ENCODE measurements around the gene RAD51D.

Gene RAD51D

DNA sequence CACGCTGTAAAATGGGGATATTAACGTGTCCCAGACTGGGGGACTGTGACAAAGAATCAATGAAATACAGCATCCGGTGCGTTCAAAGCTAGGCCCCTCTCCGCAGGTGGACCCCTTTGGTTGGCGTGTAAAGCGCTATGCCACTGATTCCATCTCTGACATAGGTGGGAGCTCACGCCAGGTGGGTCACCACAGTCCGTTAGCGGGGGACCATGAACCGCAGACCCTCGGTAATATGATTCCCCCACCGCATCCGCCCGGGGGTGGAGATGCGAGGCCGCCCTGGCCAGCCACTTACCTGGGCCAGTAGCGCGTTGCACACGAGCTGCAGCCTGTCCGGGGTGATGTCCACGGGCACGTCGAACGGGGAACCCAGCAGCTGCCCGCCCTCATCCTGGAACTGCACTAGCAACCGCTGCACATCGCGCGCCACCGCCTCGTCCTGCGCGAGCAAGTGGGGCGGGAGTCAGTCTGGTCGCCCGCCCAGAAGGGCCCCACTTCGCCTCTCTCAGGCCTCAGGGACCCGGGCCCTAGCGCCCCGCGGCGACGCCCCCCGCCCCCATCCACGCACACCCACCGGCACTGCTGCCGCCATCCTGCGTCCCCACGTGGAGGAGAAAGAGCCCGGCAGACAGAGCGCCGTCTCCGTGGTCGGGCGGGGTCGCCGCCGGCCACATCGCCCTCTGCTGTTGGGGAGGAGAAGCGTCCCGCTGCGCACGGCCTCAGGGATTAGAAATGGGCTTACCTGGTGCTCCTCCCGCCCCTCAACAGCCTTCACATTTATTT lies 22.2 kb upstream of the RAD51D start, which contains the start of gene NLE1 (continued):
- TF ChIP-seq ZNF433 (tag by site-specific recombination; IDR thresholded peaks at IDR 0.05; ENCODE audit: low read depth) (no peak), SCRT2 (tag by site-specific recombination; IDR thresholded peaks at IDR 0.05) (0 out of 2 replicates have a peak, but pooled peaks have one; percentile 15), ZBTB7A (tag by site-specific recombination; IDR thresholded peaks at IDR 0.05; ENCODE audit: low read depth) (peak; percentile 91), ZNF48 (tag by site-specific recombination; IDR thresholded peaks at IDR 0.05) (no peak), MZF1 (tag by site-specific recombination; IDR thresholded peaks at IDR 0.05; ENCODE audit: borderline replicate concordance) (no peak; the same call in 1 of the 2 replicates), SP7 (tag by site-specific recombination; IDR thresholded peaks at IDR 0.05) (peak; percentile 82; the same call in 1 of the 2 replicates), ZNF792 (tag by site-specific recombination; IDR thresholded peaks at IDR 0.05) (no peak), ZNF121 (tag by site-specific recombination; IDR thresholded peaks at IDR 0.05) (no peak), ZNF324 (tag by site-specific recombination; IDR thresholded peaks at IDR 0.05) (peak; percentile 91; the same call in 1 of the 2 replicates), ZNF423 (tag by site-specific recombination; IDR thresholded peaks at IDR 0.05) (no peak), ZBTB8A (tag by site-specific recombination; IDR thresholded peaks at IDR 0.05) (peak; percentile 90), BCL11A (tag by site-specific recombination; IDR thresholded peaks at IDR 0.05; ENCODE audit: low read depth) (no peak)
- TF ChIP-seq, protein P1, sequence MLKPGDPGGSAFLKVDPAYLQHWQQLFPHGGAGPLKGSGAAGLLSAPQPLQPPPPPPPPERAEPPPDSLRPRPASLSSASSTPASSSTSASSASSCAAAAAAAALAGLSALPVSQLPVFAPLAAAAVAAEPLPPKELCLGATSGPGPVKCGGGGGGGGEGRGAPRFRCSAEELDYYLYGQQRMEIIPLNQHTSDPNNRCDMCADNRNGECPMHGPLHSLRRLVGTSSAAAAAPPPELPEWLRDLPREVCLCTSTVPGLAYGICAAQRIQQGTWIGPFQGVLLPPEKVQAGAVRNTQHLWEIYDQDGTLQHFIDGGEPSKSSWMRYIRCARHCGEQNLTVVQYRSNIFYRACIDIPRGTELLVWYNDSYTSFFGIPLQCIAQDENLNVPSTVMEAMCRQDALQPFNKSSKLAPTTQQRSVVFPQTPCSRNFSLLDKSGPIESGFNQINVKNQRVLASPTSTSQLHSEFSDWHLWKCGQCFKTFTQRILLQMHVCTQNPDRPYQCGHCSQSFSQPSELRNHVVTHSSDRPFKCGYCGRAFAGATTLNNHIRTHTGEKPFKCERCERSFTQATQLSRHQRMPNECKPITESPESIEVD (tag by site-specific recombination; IDR thresholded peaks at IDR 0.05): no peak
- TF ChIP-seq, protein P2, sequence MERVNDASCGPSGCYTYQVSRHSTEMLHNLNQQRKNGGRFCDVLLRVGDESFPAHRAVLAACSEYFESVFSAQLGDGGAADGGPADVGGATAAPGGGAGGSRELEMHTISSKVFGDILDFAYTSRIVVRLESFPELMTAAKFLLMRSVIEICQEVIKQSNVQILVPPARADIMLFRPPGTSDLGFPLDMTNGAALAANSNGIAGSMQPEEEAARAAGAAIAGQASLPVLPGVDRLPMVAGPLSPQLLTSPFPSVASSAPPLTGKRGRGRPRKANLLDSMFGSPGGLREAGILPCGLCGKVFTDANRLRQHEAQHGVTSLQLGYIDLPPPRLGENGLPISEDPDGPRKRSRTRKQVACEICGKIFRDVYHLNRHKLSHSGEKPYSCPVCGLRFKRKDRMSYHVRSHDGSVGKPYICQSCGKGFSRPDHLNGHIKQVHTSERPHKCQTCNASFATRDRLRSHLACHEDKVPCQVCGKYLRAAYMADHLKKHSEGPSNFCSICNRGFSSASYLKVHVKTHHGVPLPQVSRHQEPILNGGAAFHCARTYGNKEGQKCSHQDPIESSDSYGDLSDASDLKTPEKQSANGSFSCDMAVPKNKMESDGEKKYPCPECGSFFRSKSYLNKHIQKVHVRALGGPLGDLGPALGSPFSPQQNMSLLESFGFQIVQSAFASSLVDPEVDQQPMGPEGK (tag by site-specific recombination; IDR thresholded peaks at IDR 0.05): peak; percentile 96
- TF ChIP-seq, protein P3, sequence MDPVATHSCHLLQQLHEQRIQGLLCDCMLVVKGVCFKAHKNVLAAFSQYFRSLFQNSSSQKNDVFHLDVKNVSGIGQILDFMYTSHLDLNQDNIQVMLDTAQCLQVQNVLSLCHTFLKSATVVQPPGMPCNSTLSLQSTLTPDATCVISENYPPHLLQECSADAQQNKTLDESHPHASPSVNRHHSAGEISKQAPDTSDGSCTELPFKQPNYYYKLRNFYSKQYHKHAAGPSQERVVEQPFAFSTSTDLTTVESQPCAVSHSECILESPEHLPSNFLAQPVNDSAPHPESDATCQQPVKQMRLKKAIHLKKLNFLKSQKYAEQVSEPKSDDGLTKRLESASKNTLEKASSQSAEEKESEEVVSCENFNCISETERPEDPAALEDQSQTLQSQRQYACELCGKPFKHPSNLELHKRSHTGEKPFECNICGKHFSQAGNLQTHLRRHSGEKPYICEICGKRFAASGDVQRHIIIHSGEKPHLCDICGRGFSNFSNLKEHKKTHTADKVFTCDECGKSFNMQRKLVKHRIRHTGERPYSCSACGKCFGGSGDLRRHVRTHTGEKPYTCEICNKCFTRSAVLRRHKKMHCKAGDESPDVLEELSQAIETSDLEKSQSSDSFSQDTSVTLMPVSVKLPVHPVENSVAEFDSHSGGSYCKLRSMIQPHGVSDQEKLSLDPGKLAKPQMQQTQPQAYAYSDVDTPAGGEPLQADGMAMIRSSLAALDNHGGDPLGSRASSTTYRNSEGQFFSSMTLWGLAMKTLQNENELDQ (tag by site-specific recombination; IDR thresholded peaks at IDR 0.05; ENCODE audit: low read depth): no peak
- TF ChIP-seq, protein P4, sequence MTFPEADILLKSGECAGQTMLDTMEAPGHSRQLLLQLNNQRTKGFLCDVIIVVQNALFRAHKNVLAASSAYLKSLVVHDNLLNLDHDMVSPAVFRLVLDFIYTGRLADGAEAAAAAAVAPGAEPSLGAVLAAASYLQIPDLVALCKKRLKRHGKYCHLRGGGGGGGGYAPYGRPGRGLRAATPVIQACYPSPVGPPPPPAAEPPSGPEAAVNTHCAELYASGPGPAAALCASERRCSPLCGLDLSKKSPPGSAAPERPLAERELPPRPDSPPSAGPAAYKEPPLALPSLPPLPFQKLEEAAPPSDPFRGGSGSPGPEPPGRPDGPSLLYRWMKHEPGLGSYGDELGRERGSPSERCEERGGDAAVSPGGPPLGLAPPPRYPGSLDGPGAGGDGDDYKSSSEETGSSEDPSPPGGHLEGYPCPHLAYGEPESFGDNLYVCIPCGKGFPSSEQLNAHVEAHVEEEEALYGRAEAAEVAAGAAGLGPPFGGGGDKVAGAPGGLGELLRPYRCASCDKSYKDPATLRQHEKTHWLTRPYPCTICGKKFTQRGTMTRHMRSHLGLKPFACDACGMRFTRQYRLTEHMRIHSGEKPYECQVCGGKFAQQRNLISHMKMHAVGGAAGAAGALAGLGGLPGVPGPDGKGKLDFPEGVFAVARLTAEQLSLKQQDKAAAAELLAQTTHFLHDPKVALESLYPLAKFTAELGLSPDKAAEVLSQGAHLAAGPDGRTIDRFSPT (tag by site-specific recombination; IDR thresholded peaks at IDR 0.05): no peak
- TF ChIP-seq, protein P5, sequence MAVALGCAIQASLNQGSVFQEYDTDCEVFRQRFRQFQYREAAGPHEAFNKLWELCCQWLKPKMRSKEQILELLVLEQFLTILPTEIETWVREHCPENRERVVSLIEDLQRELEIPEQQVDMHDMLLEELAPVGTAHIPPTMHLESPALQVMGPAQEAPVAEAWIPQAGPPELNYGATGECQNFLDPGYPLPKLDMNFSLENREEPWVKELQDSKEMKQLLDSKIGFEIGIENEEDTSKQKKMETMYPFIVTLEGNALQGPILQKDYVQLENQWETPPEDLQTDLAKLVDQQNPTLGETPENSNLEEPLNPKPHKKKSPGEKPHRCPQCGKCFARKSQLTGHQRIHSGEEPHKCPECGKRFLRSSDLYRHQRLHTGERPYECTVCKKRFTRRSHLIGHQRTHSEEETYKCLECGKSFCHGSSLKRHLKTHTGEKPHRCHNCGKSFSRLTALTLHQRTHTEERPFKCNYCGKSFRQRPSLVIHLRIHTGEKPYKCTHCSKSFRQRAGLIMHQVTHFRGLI (tag by site-specific recombination; IDR thresholded peaks at IDR 0.05): peak; percentile 77
- TF ChIP-seq, protein P6, sequence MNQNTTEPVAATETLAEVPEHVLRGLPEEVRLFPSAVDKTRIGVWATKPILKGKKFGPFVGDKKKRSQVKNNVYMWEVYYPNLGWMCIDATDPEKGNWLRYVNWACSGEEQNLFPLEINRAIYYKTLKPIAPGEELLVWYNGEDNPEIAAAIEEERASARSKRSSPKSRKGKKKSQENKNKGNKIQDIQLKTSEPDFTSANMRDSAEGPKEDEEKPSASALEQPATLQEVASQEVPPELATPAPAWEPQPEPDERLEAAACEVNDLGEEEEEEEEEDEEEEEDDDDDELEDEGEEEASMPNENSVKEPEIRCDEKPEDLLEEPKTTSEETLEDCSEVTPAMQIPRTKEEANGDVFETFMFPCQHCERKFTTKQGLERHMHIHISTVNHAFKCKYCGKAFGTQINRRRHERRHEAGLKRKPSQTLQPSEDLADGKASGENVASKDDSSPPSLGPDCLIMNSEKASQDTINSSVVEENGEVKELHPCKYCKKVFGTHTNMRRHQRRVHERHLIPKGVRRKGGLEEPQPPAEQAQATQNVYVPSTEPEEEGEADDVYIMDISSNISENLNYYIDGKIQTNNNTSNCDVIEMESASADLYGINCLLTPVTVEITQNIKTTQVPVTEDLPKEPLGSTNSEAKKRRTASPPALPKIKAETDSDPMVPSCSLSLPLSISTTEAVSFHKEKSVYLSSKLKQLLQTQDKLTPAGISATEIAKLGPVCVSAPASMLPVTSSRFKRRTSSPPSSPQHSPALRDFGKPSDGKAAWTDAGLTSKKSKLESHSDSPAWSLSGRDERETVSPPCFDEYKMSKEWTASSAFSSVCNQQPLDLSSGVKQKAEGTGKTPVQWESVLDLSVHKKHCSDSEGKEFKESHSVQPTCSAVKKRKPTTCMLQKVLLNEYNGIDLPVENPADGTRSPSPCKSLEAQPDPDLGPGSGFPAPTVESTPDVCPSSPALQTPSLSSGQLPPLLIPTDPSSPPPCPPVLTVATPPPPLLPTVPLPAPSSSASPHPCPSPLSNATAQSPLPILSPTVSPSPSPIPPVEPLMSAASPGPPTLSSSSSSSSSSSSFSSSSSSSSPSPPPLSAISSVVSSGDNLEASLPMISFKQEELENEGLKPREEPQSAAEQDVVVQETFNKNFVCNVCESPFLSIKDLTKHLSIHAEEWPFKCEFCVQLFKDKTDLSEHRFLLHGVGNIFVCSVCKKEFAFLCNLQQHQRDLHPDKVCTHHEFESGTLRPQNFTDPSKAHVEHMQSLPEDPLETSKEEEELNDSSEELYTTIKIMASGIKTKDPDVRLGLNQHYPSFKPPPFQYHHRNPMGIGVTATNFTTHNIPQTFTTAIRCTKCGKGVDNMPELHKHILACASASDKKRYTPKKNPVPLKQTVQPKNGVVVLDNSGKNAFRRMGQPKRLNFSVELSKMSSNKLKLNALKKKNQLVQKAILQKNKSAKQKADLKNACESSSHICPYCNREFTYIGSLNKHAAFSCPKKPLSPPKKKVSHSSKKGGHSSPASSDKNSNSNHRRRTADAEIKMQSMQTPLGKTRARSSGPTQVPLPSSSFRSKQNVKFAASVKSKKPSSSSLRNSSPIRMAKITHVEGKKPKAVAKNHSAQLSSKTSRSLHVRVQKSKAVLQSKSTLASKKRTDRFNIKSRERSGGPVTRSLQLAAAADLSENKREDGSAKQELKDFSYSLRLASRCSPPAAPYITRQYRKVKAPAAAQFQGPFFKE (tag by site-specific recombination; IDR thresholded peaks at IDR 0.05; ENCODE audit: borderline replicate concordance): no peak
- TF ChIP-seq, protein P7, sequence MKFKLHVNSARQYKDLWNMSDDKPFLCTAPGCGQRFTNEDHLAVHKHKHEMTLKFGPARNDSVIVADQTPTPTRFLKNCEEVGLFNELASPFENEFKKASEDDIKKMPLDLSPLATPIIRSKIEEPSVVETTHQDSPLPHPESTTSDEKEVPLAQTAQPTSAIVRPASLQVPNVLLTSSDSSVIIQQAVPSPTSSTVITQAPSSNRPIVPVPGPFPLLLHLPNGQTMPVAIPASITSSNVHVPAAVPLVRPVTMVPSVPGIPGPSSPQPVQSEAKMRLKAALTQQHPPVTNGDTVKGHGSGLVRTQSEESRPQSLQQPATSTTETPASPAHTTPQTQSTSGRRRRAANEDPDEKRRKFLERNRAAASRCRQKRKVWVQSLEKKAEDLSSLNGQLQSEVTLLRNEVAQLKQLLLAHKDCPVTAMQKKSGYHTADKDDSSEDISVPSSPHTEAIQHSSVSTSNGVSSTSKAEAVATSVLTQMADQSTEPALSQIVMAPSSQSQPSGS (tag by site-specific recombination; IDR thresholded peaks at IDR 0.05; ENCODE audit: low read depth): no peak
